ENCODE results near the gene CCR8. TPM values are rescaled to one million over a fixed set of nuclear protein-coding genes. Genes with fewer than 3 reads are reported as not detected.

The CCR8 gene
- total RNA-seq, 4 donors from 2014 or later = not detected

DNA sequence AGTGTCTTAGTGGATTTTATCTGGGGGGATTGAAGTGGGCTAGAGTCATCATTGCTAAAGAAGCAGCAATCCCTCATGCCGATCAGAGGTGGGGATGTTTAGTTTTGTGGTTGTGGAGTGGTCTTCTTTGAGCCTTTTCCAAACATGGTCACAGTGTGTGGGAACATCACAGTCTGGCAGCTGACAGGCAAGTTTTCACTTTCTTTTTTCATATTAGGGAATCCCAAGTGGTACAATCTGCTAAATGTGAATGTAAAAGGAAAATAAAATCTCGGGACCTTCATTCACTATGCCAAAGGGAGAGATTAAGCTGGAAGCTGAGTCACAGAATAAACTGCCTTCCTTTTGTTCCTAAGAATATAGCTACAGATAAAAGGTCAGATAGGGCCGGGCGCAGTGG, 39.3 kb upstream of the CCR8 start:
- TF ChIP-seq, protein P1, sequence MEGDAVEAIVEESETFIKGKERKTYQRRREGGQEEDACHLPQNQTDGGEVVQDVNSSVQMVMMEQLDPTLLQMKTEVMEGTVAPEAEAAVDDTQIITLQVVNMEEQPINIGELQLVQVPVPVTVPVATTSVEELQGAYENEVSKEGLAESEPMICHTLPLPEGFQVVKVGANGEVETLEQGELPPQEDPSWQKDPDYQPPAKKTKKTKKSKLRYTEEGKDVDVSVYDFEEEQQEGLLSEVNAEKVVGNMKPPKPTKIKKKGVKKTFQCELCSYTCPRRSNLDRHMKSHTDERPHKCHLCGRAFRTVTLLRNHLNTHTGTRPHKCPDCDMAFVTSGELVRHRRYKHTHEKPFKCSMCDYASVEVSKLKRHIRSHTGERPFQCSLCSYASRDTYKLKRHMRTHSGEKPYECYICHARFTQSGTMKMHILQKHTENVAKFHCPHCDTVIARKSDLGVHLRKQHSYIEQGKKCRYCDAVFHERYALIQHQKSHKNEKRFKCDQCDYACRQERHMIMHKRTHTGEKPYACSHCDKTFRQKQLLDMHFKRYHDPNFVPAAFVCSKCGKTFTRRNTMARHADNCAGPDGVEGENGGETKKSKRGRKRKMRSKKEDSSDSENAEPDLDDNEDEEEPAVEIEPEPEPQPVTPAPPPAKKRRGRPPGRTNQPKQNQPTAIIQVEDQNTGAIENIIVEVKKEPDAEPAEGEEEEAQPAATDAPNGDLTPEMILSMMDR (IDR thresholded peaks at IDR 0.05) = no peak
- TF ChIP-seq POLR2A (IDR thresholded peaks at IDR 0.05) = no peak
- no peak for DNase-seq (ENCODE audit: low spot score in 2 of 2)
- WGBS, 2 donors = 63 to 66% methylated on average over 4 of the region's 4 CpGs
- H3K4me3 ChIP-seq (ENCODE audit: low read depth, poor library complexity, severe bottlenecking) = no peak overlapping the region
- intact Hi-C loops (cut with DNase I; ENCODE audit: low total_unique reads) = loop anchor here (5.0 kb wide), 2 partner anchors 98 to 163 kb away; partner anchors contain the start of gene XIRP1

DNA sequence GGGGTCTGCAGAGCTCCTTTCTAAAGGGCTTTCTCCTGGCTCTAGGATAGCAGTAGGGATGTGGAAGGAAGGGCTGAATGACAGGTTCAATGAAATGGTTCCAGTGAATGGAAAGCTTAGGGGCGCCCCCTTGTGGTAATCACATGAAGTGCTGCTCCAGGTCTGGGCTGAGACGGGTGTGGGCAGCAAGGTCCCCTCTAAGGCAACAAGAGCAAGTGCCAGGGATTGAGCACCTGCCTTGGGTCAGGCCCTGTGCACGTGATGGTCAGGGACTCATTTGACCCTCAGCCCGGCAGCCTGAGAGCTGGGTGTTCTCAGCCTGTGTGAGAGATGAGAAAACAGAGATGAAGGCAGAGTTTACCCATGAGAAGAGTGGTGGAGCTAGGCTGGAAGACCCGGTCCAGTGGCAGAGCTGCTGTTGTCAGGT, 37.6 kb upstream of the CCR8 start:
- no peak overlapping the region for H3K4me3 ChIP-seq (ENCODE audit: low read depth, poor library complexity, severe bottlenecking)
- WGBS, 2 donors = 16 to 28% methylated on average over 5 of the region's 5 CpGs
- DNase-seq (ENCODE audit: low spot score in 2 of 2) = peak; percentile 59 to 94
- TF ChIP-seq POLR2A (IDR thresholded peaks at IDR 0.05) = no peak
- TF ChIP-seq, protein P1 (IDR thresholded peaks at IDR 0.05) = peak in 1 of 3 donors; percentile 40
- intact Hi-C loops (cut with DNase I; ENCODE audit: low total_unique reads) = loop anchor here (5.0 kb wide), 2 partner anchors 100 to 165 kb away; partner anchors contain the start of gene XIRP1

DNA sequence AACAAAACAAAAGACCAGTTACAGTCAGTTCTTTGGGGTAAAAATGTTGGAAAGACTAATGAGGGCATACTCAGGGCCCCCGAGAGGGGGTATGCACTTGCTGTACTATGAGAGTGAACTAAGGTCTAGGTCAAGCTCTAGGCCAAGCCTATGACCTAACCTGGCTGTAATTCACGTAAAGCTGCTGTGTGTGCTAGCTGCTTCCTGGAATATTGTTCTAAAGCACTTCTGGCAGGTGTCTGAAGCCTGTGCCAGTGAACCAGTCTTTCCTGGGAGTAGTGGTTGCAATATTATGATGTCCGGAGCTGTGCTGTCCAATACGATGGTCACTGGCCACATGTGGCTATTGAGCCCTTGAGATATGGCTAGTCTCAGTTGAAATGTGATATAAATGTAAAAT, 36.5 kb upstream of the CCR8 start:
- no peak for DNase-seq (ENCODE audit: low spot score in 2 of 2)
- intact Hi-C loops (cut with DNase I; ENCODE audit: low total_unique reads) = loop anchor here (5.0 kb wide), 2 partner anchors 101 to 166 kb away; partner anchors contain the start of gene XIRP1
- no peak overlapping the region for H3K4me3 ChIP-seq (ENCODE audit: low read depth, poor library complexity, severe bottlenecking)
- no peak for TF ChIP-seq POLR2A (IDR thresholded peaks at IDR 0.05)
- TF ChIP-seq, protein P1 (IDR thresholded peaks at IDR 0.05) = no peak
- 89 to 92% methylated on average over 4 of the region's 4 CpGs for WGBS, 2 donors

DNA sequence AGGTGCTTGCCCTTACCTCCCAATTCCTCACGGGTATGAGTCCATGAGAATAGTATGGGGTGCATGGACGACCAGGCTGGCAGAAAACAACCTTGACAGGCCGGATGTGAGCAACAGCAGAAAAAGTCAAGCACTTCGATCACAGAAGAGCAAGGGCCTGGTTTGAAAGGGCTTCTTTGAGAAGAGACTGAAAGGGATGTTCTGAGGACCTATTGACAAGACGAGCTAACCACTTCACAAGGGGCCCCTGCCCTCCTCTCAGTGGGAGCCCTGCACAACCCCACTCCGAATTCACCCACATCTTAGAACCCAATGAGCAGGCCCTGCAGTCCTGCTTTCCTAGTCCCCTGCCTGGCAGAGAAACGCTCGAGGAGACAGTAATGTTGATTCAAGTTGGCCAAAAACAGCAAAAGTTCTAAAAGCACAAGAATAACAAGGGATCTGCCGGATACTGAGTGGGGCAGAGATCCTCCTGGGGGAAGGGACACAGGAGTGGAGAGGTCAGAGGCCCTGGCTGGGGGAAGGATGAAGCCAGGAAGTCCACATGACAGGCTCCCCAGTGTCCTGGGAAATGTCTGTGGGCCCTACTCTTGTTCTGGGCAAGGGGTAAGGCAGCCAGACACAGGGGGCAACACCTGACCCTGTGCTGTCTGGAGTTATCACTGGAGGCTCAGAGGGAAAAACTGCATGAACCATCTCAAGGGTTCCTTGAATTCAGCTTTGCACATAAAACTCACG, 34.9 kb upstream of the CCR8 start:
- 69 to 83% methylated on average over 10 of the region's 10 CpGs for WGBS, 2 donors
- intact Hi-C loops (cut with DNase I; ENCODE audit: low total_unique reads) = loop anchor here (5.0 kb wide), 2 partner anchors 102 to 167 kb away; partner anchors contain the start of gene XIRP1

DNA sequence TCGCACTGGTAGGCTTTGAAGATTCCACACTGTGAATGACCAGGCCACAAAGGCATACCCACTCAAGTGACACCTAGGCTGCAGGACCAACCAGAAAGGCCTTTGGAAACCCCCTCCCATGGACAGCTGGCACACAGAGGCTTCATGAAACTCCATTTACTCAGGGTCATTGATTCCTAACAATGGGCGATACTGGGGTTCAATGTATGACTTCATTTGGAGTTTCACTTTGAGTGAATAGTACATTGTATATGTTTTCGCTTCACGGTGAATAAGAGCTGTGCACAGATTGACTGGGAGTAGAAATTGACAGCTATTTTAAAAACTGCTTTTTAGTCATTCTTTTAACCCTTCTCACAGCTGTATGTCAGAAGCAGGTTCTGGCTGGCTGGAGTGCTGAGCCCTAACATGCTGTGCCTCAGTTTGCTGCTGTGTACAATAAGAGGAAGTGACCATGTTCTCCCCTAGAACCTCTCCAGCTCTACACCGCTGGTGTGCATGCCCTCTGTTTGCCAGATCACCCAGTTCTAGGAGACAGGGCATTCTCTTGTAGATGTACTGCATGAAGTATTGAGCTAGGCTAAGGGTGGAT, 34.2 kb upstream of the CCR8 start:
- no peak for TF ChIP-seq POLR2A (IDR thresholded peaks at IDR 0.05)
- TF ChIP-seq, protein P1 (IDR thresholded peaks at IDR 0.05) = no peak
- H3K4me3 ChIP-seq (ENCODE audit: low read depth, poor library complexity, severe bottlenecking) = no peak overlapping the region
- DNase-seq (ENCODE audit: low spot score in 2 of 2) = no peak
- WGBS, 2 donors = 85 to 88% methylated on average over 5 of the region's 5 CpGs
- intact Hi-C loops (cut with DNase I; ENCODE audit: low total_unique reads) = no loop called here

More for the DNA sequence above, 34.9 kb upstream of the CCR8 start:
- DNase-seq (ENCODE audit: low spot score in 2 of 2) = no peak
- H3K4me3 ChIP-seq (ENCODE audit: low read depth, poor library complexity, severe bottlenecking) = no peak overlapping the region
- TF ChIP-seq, protein P1 (IDR thresholded peaks at IDR 0.05) = no peak
- TF ChIP-seq POLR2A (IDR thresholded peaks at IDR 0.05) = no peak
